OCI-LY1 (cell line): ENCODE results near the gene NCOA4.

Source experiments
- H2AFZ ChIP-seq: fragments of 200-600 bp; sonication (generic), shearing (Covaris generic); 2 replicates; pipeline ENCODE4 v1.6.0; 2014; ENCODE audit warnings: antibody characterized with exemption, mild to moderate bottlenecking, low read length
- H3F3A ChIP-seq: fragments of 200-600 bp; sonication (generic), shearing (Covaris generic); 2 replicates; pipeline ENCODE4 v1.6.0; 2014; ENCODE audit warnings: mild to moderate bottlenecking, antibody characterized with exemption, low read length, moderate library complexity; ENCODE audit not compliant: insufficient read depth
- H3K27ac ChIP-seq: fragments of 200-600 bp; sonication (generic); 2 replicates; pipeline ENCODE4 v1.5.1; 2014; ENCODE audit warnings: low read length, mixed run types, mild to moderate bottlenecking, low read depth; ENCODE audit not compliant: poor library complexity, severe bottlenecking
- H3K27me3 ChIP-seq: fragments of 200-600 bp; sonication (generic); 2 replicates; pipeline ENCODE4 v1.6.0; 2014; ENCODE audit warnings: antibody characterized with exemption, mild to moderate bottlenecking, low read length, moderate library complexity; ENCODE audit not compliant: insufficient read depth
- H3K36me3 ChIP-seq: fragments of 200-600 bp; sonication (generic); 2 replicates; pipeline ENCODE4 v1.6.1; 2014; ENCODE audit warnings: mild to moderate bottlenecking, antibody characterized with exemption, low read length, moderate library complexity, mixed read lengths; ENCODE audit not compliant: insufficient read depth
- H3K4me1 ChIP-seq: fragments of 200-600 bp; sonication (generic); 2 replicates; pipeline ENCODE4 v1.5.1; 2014; ENCODE audit warnings: mild to moderate bottlenecking, low read length, moderate library complexity; ENCODE audit not compliant: insufficient read depth, severe bottlenecking
- H3K4me2 ChIP-seq: fragments of 200-600 bp; sonication (generic), shearing (Covaris generic); 2 replicates; pipeline ENCODE4 v1.6.1; 2014; ENCODE audit warnings: low read length
- H3K4me3 ChIP-seq: fragments of 200-600 bp; sonication (generic); 2 replicates; pipeline ENCODE4 v1.5.1; 2014; ENCODE audit warnings: low read length, low read depth, mild to moderate bottlenecking, mixed read lengths; ENCODE audit not compliant: poor library complexity, severe bottlenecking
- H3K79me2 ChIP-seq: fragments of 200-600 bp; shearing (Covaris generic); 2 replicates; pipeline ENCODE4 v1.6.1; 2016; ENCODE audit warnings: mixed run types, low read length, mixed read lengths; ENCODE audit not compliant: insufficient read depth
- H3K9ac ChIP-seq: fragments of 200-600 bp; sonication (generic), shearing (Covaris generic); 2 replicates; pipeline ENCODE4 v1.6.1; 2014; ENCODE audit warnings: mild to moderate bottlenecking, low read length, mixed read lengths
- H3K9me2 ChIP-seq: fragments of 200-600 bp; sonication (generic), shearing (Covaris generic); 2 replicates; pipeline ENCODE4 v1.6.1; 2014; ENCODE audit warnings: low read depth, mild to moderate bottlenecking, low read length, mixed read lengths
- H3K9me3 ChIP-seq: fragments of 200-600 bp; shearing (Covaris generic); 2 replicates; pipeline ENCODE4 v1.6.1; 2014; ENCODE audit warnings: low read length, mixed read lengths
- H4K20me1 ChIP-seq: fragments of 200-600 bp; sonication (generic), shearing (Covaris generic); 2 replicates; pipeline ENCODE4 v1.6.0; 2016; ENCODE audit warnings: mild to moderate bottlenecking, low read length; ENCODE audit not compliant: insufficient read depth
- EZH2 ChIP-seq: fragments of 200-600 bp; sonication (generic), shearing (Covaris generic); IDR thresholded peaks from 2 replicates; pipeline ENCODE4 v1.8.0; 2017; ENCODE audit warnings: borderline replicate concordance, mixed run types, mild to moderate bottlenecking, antibody characterized with exemption, low read length, moderate library complexity, mixed read lengths
- TF ChIP-seq, protein P1 (sequence below): fragments of 200-600 bp; sonication (generic), shearing (Covaris generic); IDR thresholded peaks from 2 replicates; pipeline ENCODE4 v1.5.1; 2017; ENCODE audit warnings: mild to moderate bottlenecking, antibody characterized with exemption, low read length, moderate library complexity, mixed read lengths

Gene NCOA4

DNA sequence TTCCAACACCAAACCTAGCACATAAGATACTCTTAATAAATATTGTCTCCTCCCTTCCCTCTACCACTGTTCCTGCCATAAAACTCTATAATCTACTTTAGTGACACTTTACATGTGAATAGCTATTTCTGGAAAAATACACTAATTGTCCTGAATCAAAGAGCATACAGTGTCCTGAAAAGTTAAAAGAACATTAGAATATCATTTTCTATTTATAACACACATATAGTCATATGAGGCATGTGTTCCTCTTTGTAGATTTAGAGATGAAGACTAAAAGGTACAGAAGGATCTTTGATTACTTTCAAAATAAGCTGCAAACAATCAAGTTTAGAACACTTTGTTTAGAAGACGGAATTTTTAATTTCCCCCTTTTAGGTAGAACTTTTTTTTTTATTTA, 13.6 kb downstream of the NCOA4 start:
- Histone ChIP-seq H3K4me1 (peaks cover 37% of the 10 kb centered on the region), H3K9ac (no peak overlapping the region), H4K20me1 (no peaks in the 10 kb centered on the region), H2AFZ (no peak overlapping the region), H3K9me3 (no peaks in the 10 kb centered on the region), H3K4me3 (no peak overlapping the region), H3K27ac (no peak overlapping the region), H3K79me2 (peaks cover 59% of the 10 kb centered on the region), H3F3A (no peaks in the 10 kb centered on the region), H3K27me3 (no peaks in the 10 kb centered on the region), H3K4me2 (no peak overlapping the region), H3K36me3 (peaks cover 52% of the 10 kb centered on the region), H3K9me2 (no peaks in the 10 kb centered on the region)
- TF ChIP-seq, protein P1, sequence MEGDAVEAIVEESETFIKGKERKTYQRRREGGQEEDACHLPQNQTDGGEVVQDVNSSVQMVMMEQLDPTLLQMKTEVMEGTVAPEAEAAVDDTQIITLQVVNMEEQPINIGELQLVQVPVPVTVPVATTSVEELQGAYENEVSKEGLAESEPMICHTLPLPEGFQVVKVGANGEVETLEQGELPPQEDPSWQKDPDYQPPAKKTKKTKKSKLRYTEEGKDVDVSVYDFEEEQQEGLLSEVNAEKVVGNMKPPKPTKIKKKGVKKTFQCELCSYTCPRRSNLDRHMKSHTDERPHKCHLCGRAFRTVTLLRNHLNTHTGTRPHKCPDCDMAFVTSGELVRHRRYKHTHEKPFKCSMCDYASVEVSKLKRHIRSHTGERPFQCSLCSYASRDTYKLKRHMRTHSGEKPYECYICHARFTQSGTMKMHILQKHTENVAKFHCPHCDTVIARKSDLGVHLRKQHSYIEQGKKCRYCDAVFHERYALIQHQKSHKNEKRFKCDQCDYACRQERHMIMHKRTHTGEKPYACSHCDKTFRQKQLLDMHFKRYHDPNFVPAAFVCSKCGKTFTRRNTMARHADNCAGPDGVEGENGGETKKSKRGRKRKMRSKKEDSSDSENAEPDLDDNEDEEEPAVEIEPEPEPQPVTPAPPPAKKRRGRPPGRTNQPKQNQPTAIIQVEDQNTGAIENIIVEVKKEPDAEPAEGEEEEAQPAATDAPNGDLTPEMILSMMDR, result no peak
- no peak for TF ChIP-seq EZH2

DNA sequence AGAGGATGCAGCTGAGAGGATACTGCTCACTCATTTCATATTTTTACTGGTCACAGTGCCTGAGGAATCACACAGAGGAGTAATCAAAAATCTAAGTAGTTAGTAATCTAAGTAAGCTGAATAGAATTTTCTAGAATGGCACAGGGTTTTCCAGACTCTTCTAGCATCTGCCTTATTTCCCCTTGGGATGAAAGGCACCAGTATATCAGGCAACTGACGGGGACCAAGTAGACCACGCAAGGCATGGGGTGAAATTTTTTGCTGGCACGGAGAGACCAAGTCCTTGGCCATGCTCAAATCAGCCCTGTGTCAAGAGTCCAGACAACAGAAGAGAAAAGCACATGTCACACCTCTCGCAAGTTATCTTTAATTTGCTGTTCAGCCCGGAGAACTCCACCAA, 14.2 kb downstream of the NCOA4 start:
- Histone ChIP-seq H4K20me1 (no peaks in the 10 kb centered on the region), H3K4me1 (peaks cover 31% of the 10 kb centered on the region), H3K9ac (no peak overlapping the region), H2AFZ (no peak overlapping the region), H3K9me2 (no peaks in the 10 kb centered on the region), H3K27ac (no peak overlapping the region), H3K36me3 (peaks cover 56% of the 10 kb centered on the region), H3F3A (no peaks in the 10 kb centered on the region), H3K4me3 (no peak overlapping the region), H3K79me2 (peaks cover 54% of the 10 kb centered on the region), H3K4me2 (no peak overlapping the region), H3K9me3 (no peaks in the 10 kb centered on the region), H3K27me3 (no peaks in the 10 kb centered on the region)
- no peak for TF ChIP-seq EZH2
- TF ChIP-seq, protein P1, result no peak

DNA sequence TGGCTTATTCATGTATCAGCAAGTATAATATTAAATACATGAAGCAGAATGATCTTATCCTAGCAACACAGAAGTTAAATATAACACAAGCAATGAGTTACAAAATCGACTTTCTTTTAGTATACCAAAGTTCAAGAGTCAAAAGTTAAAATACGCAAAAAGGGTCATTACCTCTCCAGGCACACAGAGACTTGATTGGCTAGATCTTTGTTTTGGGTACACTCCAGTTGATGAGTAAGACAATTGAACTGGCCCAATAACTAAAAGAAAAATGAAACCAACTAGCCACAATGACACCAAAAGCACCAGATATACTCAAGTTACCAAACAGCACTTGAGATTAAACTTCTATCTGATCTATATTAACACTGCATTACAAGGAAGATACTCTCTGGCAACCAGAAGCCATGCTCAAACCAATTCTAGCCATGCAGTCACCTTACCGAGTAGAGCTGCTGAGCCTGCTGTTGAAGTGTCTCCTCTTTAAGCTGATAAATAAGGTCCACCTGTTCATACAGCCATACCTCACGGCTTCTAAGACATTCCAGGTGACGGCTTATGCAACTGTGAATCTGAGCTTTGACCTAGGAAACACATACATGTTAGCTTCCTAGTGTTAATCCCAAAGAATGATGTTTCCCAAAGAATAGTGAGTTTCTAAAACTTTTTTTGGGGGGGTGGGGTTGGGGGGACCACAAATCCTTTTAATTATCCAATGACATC, 15.6 kb downstream of the NCOA4 start:
- Histone ChIP-seq H3K9me3 (no peaks in the 10 kb centered on the region), H3K27ac (no peak overlapping the region), H3K79me2 (peaks cover 42% of the 10 kb centered on the region), H2AFZ (no peak overlapping the region), H3K9ac (no peak overlapping the region), H3K4me2 (no peak overlapping the region), H4K20me1 (no peaks in the 10 kb centered on the region), H3K36me3 (peaks cover 69% of the 10 kb centered on the region), H3K27me3 (no peaks in the 10 kb centered on the region), H3K4me3 (no peak overlapping the region), H3F3A (no peaks in the 10 kb centered on the region), H3K9me2 (no peaks in the 10 kb centered on the region), H3K4me1 (peaks cover 17% of the 10 kb centered on the region)
- TF ChIP-seq, protein P1, result no peak
- TF ChIP-seq EZH2, result no peak
